Mesenchymal stem cell (in vitro differentiated cells and primary cell): Measurements from ENCODE around the gene CELF4.
"Not testable (repeated sequence)": the region's sequence is repeated elsewhere in the genome, so short reads cannot be mapped to it uniquely, and the experiment has no call there.

Source experiments
- DNase-seq: peaks from one replicate; pipeline ENCODE4 v3.0.0-alpha.2; 2013
- H2AFZ ChIP-seq: one replicate; pipeline ENCODE4 v1.6.1; 2013; ENCODE audit warnings: low read depth, mild to moderate bottlenecking, control low read depth, inconsistent platforms, low read length, moderate library complexity
- H2AK5ac ChIP-seq: 2 replicates; pipeline ENCODE4 v1.6.1; 2013; ENCODE audit warnings: low read length, moderate library complexity, mild to moderate bottlenecking, inconsistent platforms; ENCODE audit not compliant: severe bottlenecking
- H2BK120ac ChIP-seq: one replicate; pipeline ENCODE4 v1.6.1; 2013; ENCODE audit warnings: low read depth, mild to moderate bottlenecking, inconsistent platforms, low read length, moderate library complexity
- H2BK12ac ChIP-seq, 2 experiments: one replicate each; pipeline ENCODE4 v1.6.1; 2013; ENCODE audit warnings: inconsistent platforms in 2 of 2, low read length in 2 of 2, mild to moderate bottlenecking in 2 of 2, moderate library complexity in 2 of 2, control low read depth in 1 of 2
- H2BK15ac ChIP-seq: one replicate; pipeline ENCODE4 v1.6.1; 2013; ENCODE audit warnings: mild to moderate bottlenecking, low read depth, inconsistent platforms; ENCODE audit not compliant: poor library complexity, severe bottlenecking
- H2BK5ac ChIP-seq: 2 replicates; pipeline ENCODE4 v1.6.1; 2013; ENCODE audit warnings: low read depth, mild to moderate bottlenecking, low read length, control low read depth, inconsistent platforms; ENCODE audit not compliant: poor library complexity, severe bottlenecking
- H3K14ac ChIP-seq, 2 experiments: one replicate each; pipeline ENCODE4 v1.6.1; 2013; ENCODE audit warnings: inconsistent platforms in 2 of 2, low read length in 2 of 2, control low read depth in 1 of 2, mild to moderate bottlenecking in 1 of 2, moderate library complexity in 1 of 2
- H3K18ac ChIP-seq, 2 experiments: one replicate each; pipeline ENCODE4 v1.6.1; 2013; ENCODE audit warnings: inconsistent platforms in 2 of 2, low read length in 2 of 2, control low read depth in 1 of 2, low read depth in 1 of 2, mild to moderate bottlenecking in 1 of 2
- H3K23ac ChIP-seq, 2 experiments: one replicate each; pipeline ENCODE4 v1.6.1; 2013; ENCODE audit warnings: inconsistent platforms in 2 of 2, low read length in 2 of 2, mild to moderate bottlenecking in 2 of 2, moderate library complexity in 2 of 2, control low read depth in 1 of 2
- H3K27ac ChIP-seq: 2 replicates; pipeline ENCODE4 v1.5.1; 2013; ENCODE audit warnings: mild to moderate bottlenecking, moderate library complexity, low read length, control low read depth, inconsistent platforms; ENCODE audit not compliant: poor library complexity, severe bottlenecking
- H3K27me3 ChIP-seq, 2 experiments: 2 replicates each; pipeline versions ENCODE4 v1.6.1 to v1.7.0; 2013; ENCODE audit warnings: low read length in 2 of 2, mild to moderate bottlenecking in 2 of 2, moderate library complexity in 2 of 2, control low read depth in 1 of 2, inconsistent platforms in 1 of 2; ENCODE audit not compliant: control insufficient read depth in 1 of 2, insufficient read depth in 1 of 2
- H3K36me3 ChIP-seq, 2 experiments: 2 replicates each; pipeline versions ENCODE4 v1.6.1 to v1.7.0; 2013; ENCODE audit warnings: low read length in 2 of 2, control low read depth in 1 of 2, inconsistent platforms in 1 of 2, low read depth in 1 of 2, mild to moderate bottlenecking in 1 of 2; ENCODE audit not compliant: insufficient read depth in 2 of 2, control insufficient read depth in 1 of 2
- H3K4ac ChIP-seq, 2 experiments: one replicate each; pipeline ENCODE4 v1.6.1; 2013; ENCODE audit warnings: inconsistent platforms in 2 of 2, low read length in 2 of 2, mild to moderate bottlenecking in 2 of 2, moderate library complexity in 2 of 2, control low read depth in 1 of 2, low read depth in 1 of 2
- H3K4me1 ChIP-seq: 2 replicates; pipeline ENCODE4 v1.6.1; 2013; ENCODE audit warnings: low read depth, low read length, control low read depth; ENCODE audit not compliant: control insufficient read depth, insufficient read depth
- H3K4me2 ChIP-seq: 2 replicates; pipeline ENCODE4 v1.6.1; 2013; ENCODE audit warnings: low read length, mild to moderate bottlenecking, inconsistent platforms; ENCODE audit not compliant: poor library complexity, severe bottlenecking
- H3K4me3 ChIP-seq, 2 experiments: 2 replicates each; pipeline versions ENCODE4 v1.5.1 to v1.7.0; 2013; ENCODE audit warnings: low read length in 2 of 2, mild to moderate bottlenecking in 2 of 2, control low read depth in 1 of 2, low read depth in 1 of 2; ENCODE audit not compliant: insufficient read depth in 1 of 2
- H3K79me1 ChIP-seq: replicated peaks from 2 replicates; pipeline ENCODE4 v1.6.1; 2013; ENCODE audit warnings: mild to moderate bottlenecking, control low read depth, low read length, inconsistent platforms; ENCODE audit not compliant: poor library complexity, severe bottlenecking
- H3K9ac ChIP-seq: 2 replicates; pipeline ENCODE4 v1.7.0; 2013; ENCODE audit warnings: mild to moderate bottlenecking, low read length, moderate library complexity
- H3K9me3 ChIP-seq: 2 replicates; pipeline ENCODE4 v1.7.0; 2013; ENCODE audit warnings: mild to moderate bottlenecking, low read length; ENCODE audit not compliant: control insufficient read depth
- H4K8ac ChIP-seq: one replicate; pipeline ENCODE4 v1.6.1; 2013; ENCODE audit warnings: inconsistent platforms, mild to moderate bottlenecking, low read length, moderate library complexity
- H4K91ac ChIP-seq: one replicate; pipeline ENCODE4 v1.6.1; 2013; ENCODE audit warnings: mild to moderate bottlenecking, low read length, inconsistent platforms
- WGBS: methylation state at CpG from one replicate; pipeline ENCODE4 v1.1.7; 2013; ENCODE audit warnings: mixed read lengths; 5-methylcytosine and 5-hydroxymethylcytosine counted together

CELF4 gene

DNA sequence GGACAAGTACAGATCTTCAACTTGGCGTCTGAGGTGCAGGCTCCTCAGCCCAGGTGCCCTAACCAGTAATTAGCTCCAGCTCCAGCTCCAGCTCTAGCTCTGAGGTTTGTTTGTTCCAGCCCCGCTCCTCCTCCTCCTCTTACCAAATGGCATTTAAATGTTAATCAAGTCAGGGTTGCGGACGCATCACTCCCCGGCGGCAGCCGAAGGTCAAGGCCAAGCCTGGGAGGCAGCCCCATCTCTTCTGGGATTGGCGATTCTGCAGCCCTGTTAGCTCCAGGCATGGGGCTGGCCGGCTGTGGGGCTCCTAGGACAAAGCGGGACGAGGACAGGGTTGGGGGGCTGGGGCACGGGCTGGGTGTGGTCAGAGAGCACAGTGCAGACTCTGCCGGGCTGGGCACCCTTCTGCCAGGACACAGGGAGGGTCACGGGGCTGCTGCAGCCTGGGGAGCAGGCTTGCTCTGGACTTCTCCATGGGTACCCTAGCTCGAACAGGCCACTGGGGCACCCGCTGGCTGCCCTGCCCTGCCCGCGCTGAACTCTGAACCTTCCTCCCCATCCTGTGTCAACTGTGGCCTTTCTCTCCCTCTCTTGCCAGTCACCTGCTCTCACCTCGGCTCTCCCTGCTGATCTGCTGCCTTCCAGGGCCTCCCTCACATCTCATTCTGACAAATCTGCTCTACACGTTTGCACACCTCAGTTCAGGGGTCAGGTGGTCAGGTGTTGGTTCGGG is 203.3 kb downstream of the CELF4 start:
- H3K27me3 ChIP-seq: peaks cover 66 to 70% of the 10 kb centered on the region in 2 experiments
- H3K27ac ChIP-seq: no peak overlapping the region
- no peak overlapping the region for H2AK5ac ChIP-seq
- no peak overlapping the region for H2BK12ac ChIP-seq
- peak overlapping the region in 1 of 2 experiments; percentile 27 for H3K14ac ChIP-seq
- H2BK15ac ChIP-seq: no peak overlapping the region
- WGBS: 31% methylated on average over 21 of the region's 21 CpGs
- DNase-seq: no peak
- H3K9ac ChIP-seq: no peak overlapping the region
- H4K8ac ChIP-seq: no peak overlapping the region
- H3K4me1 ChIP-seq: no peaks in the 10 kb centered on the region
- no peaks in the 10 kb centered on the region for H3K9me3 ChIP-seq
- no peak overlapping the region for H2AFZ ChIP-seq
- no peak overlapping the region for H4K91ac ChIP-seq
- H3K4ac ChIP-seq: no peak overlapping the region
- H3K79me1 ChIP-seq: no peaks in the 10 kb centered on the region
- no peak overlapping the region for H2BK120ac ChIP-seq
- H3K4me2 ChIP-seq: no peak overlapping the region
- H2BK5ac ChIP-seq: no peak overlapping the region
- H3K23ac ChIP-seq: no peak overlapping the region
- no peaks in the 10 kb centered on the region for H3K36me3 ChIP-seq
- H3K4me3 ChIP-seq: no peak overlapping the region
- H3K18ac ChIP-seq: no peak overlapping the region

DNA sequence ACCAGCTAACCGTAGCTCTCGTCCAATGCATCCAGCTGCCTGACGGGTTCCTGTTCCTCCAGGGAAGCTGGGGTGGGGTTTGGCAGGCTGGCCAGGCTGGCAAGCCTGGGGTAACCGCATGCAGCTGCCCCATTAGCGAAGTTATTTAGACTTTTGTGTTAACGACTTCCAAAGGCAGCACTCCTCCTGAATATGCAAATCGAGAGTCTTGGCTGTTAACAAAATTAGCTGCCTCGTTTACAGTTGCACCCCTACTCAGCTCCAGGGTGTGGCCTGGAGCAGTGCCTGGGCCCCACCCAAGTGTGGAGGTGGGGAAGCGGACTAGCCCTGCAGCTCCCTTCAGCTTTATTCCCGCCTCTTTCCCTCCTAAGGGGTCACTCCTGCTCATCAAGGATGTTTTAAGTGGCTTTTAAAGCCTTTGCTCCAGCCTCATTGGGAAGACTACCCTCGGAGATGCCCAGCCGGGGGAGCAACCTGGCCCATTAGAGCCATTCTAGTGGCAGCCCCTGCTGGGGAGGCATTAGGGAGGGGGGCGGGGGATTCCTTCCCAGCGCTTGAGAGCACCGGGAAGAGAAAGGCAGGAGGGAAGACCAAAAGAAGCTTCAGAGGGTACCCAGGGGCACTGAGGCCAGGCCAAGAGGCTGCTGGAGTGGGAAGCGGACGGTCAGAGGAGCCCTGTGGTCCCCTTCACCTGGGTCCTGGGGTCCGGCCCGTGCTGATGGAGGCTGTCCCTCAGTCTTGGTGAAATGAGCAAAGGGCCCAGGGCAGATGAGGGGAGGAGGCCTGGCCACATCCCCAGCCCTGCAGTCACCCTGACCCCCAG is 204.1 kb downstream of the CELF4 start:
- no peak overlapping the region for H3K18ac ChIP-seq
- no peaks in the 10 kb centered on the region for H3K9me3 ChIP-seq
- H3K23ac ChIP-seq: no peak overlapping the region
- no peak overlapping the region for H3K9ac ChIP-seq
- no peak overlapping the region for H2AK5ac ChIP-seq
- H2BK15ac ChIP-seq: no peak overlapping the region
- peaks cover 58 to 69% of the 10 kb centered on the region in 2 experiments for H3K27me3 ChIP-seq
- no peak overlapping the region for H2BK120ac ChIP-seq
- WGBS: 34% methylated on average over 19 of the region's 19 CpGs
- H3K27ac ChIP-seq: no peak overlapping the region
- H2BK5ac ChIP-seq: no peak overlapping the region
- H2BK12ac ChIP-seq: no peak overlapping the region
- no peak for DNase-seq
- no peaks in the 10 kb centered on the region for H3K4me1 ChIP-seq
- H3K36me3 ChIP-seq: no peaks in the 10 kb centered on the region
- no peak overlapping the region for H4K8ac ChIP-seq
- no peak overlapping the region for H3K4ac ChIP-seq
- no peak overlapping the region for H4K91ac ChIP-seq
- no peak overlapping the region for H3K4me3 ChIP-seq
- no peak overlapping the region for H3K4me2 ChIP-seq
- H3K79me1 ChIP-seq: no peaks in the 10 kb centered on the region
- H3K14ac ChIP-seq: no peak overlapping the region
- no peak overlapping the region for H2AFZ ChIP-seq

DNA sequence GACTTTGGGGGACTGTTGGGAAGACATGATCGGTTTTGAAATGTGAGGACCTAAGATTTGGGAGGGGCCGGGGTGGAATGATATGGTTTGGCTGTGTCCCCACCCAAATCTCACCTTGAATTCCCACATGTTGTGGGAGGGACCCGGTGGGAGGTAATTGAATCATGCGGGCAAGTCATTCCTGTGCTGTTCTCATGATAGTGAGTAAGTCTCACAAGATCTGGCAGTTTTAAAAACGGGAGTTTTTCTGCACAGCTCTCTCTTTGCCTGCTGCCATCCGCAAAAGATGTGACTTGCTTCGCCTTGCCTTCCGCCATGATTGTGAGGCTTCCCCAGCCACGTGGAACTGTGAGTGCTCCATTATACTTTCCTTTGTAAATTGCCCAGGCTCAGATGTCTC is 207.5 kb downstream of the CELF4 start:
- WGBS: 78% methylated on average over 7 of the region's 9 CpGs
- H2BK120ac ChIP-seq, H2BK15ac ChIP-seq, H3K4ac ChIP-seq, H4K91ac ChIP-seq, H2AK5ac ChIP-seq, H3K4me3 ChIP-seq, H2BK5ac ChIP-seq, H4K8ac ChIP-seq, DNase-seq, H3K23ac ChIP-seq, H3K27ac ChIP-seq, H3K4me2 ChIP-seq, H3K4me1 ChIP-seq, H3K9ac ChIP-seq, H3K18ac ChIP-seq, H3K79me1 ChIP-seq, H3K36me3 ChIP-seq, H2AFZ ChIP-seq, H2BK12ac ChIP-seq, H3K9me3 ChIP-seq: not testable (repeated sequence)
- Histone ChIP-seq H3K14ac (peak overlapping the region in 1 of 2 experiments; percentile 22), H3K27me3 (peaks cover 33 to 44% of the 10 kb centered on the region in 2 experiments)

DNA sequence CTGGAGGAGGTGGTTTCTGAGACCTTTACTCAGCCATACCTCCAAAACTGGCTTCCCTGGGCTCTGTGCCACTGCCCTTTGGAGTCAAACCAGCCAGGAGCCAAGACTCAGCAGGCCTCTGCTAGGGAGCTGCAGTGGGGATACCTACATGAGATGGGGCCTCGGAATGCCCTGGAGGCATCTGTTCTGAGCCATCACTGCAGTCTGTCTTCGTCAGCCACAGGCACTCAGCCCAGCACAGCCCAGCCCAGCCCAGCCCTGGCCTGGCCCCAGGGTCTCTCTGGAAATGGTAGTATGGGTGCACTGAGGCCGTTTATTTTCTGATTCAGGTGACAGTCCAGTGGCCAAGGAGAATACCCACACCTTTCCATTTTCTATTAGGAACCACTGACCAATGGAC is 209.8 kb downstream of the CELF4 start:
- no peak overlapping the region for H2BK15ac ChIP-seq
- no peak overlapping the region for H2AK5ac ChIP-seq
- WGBS: 75% methylated on average over 3 of the region's 3 CpGs

More for the DNA sequence above, 209.8 kb downstream of the CELF4 start:
- no peak overlapping the region for H3K14ac ChIP-seq
- DNase-seq: no peak
- no peak overlapping the region for H2AFZ ChIP-seq
- H3K9me3 ChIP-seq: no peaks in the 10 kb centered on the region
- H3K23ac ChIP-seq: no peak overlapping the region
- no peak overlapping the region for H2BK12ac ChIP-seq
- H3K9ac ChIP-seq: no peak overlapping the region
- no peaks in the 10 kb centered on the region for H3K36me3 ChIP-seq
- no peaks in the 10 kb centered on the region for H3K79me1 ChIP-seq
- H3K4me2 ChIP-seq: no peak overlapping the region
- no peak overlapping the region for H3K18ac ChIP-seq
- no peak overlapping the region for H3K27ac ChIP-seq
- no peak overlapping the region for H4K8ac ChIP-seq
- H4K91ac ChIP-seq: no peak overlapping the region
- no peaks in the 10 kb centered on the region for H3K4me1 ChIP-seq
- H2BK5ac ChIP-seq: no peak overlapping the region
- H3K4ac ChIP-seq: no peak overlapping the region
- no peak overlapping the region for H2BK120ac ChIP-seq
- peaks cover 24 to 26% of the 10 kb centered on the region in 2 experiments for H3K27me3 ChIP-seq
- no peak overlapping the region for H3K4me3 ChIP-seq
